Measurements from ENCODE around the gene EML4. TPM values are rescaled to one million over a fixed set of nuclear protein-coding genes. Genes with fewer than 3 reads are reported as not detected.

The EML4 gene
- total RNA-seq, 1 donor from 2014 or later = 117 TPM

Other genes with a start within 250 kb of the EML4 start
- 81.8 and 158 TPM in 2 replicates for gene PKDCC, start 121.3 kb upstream of the EML4 start, total RNA-seq (ENCODE audit: low replicate concordance)
- gene COX7A2L, start 191.9 kb downstream of the EML4 start, total RNA-seq (ENCODE audit: low replicate concordance) = 93.2 and 95.5 TPM in 2 replicates

Data from type B pancreatic cell (in vitro differentiated cells).